ENCODE results near the gene SYCP2.
"Not testable (repeated sequence)": the region's sequence is repeated elsewhere in the genome, so short reads cannot be mapped to it uniquely, and the experiment has no call there.

SYCP2 gene

DNA sequence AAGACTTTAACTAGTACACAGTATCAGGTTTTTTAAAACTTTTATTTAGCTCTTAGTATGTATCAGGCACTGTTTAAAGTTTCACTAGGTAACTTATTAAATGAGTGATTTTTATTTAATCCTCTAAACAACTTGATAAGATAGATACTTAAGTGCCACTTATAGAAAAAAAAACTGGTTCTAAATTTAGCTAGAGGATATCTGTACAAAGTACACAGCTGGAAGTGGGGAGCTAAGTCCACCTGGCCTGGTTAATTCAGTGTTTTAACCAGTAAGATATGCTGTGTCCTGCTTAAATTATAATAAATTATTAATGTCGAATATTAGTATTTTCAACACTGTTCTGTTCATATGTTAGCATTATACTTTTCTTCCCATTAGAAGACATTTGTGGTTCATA, 37.5 kb downstream of the SYCP2 start:
- DNase-seq (ENCODE audit: low spot score): no peak

DNA sequence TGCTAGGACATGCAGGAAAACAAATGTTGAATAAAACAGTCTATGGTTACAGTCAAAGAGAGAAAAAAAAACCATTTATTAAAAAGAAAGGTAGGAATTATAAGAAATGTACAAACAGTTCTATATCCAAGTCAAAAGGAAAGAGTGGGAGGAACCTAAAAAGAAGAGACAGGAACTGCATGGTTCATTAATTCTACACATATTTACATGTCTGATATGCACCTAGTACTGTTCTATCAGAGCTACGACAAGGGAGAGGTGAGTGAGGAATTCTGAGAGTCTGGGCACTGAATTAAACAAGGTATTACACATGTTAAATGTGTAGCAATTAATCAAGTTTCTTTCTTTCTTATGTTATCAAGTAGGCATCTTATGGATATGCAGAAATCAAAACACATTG, 41.9 kb downstream of the SYCP2 start:
- no peak for DNase-seq (ENCODE audit: low spot score)

DNA sequence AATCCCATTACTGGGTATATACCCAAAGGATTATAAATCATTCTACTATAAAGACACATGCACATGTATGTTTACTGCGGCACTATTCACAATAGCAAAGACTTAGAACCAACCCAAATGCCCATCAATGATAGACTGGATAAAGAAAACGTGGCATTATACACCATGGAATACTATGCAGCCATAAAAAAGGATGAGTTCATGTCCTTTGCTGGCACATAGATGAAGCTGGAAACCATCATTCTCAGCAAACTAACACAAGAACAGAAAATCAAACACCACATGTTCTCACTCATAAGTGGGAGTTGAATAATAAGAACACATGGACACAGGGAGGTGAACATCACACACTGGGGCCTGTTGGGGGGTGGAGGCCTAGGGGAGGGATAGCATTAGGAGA, 43.4 kb downstream of the SYCP2 start:
- not testable (repeated sequence) for DNase-seq (ENCODE audit: low spot score)

DNA sequence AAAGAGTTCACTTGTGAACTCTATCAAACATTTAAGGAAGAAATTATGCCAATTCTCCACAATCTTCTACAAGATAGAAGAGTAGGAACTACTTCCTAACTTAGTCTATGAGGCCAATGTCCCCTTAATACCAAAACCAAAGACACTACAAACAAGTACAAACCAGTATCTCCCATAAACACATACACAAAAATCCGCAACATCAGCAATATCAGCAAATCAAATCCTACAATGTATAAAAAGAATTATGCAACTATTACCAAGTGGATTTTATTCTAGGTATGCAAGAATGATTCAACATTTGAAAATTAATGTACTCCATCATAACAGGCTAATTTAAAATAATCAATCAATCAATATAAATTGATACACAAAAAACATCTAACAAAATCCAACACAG, 45.4 kb downstream of the SYCP2 start:
- DNase-seq (ENCODE audit: low spot score): no peak

DNA sequence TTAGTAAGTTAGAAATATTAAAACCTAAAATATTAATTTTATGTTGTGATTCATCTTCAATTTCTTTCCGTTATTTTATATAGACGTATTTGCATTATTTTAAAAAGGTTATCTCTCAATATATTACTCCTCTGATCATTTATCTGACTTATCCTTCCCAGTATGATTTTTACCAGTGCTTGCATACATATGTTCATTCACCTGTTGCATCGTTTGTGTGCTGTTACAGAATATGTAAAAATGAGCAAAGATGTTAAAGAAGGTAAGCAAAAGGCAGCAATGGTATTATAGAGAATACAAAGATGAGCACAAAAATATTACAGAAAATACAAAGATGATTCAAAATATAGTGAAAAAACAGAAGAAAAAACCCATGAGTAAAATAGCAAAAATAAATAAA, 48.9 kb downstream of the SYCP2 start:
- no peak for DNase-seq (ENCODE audit: low spot score)

DNA sequence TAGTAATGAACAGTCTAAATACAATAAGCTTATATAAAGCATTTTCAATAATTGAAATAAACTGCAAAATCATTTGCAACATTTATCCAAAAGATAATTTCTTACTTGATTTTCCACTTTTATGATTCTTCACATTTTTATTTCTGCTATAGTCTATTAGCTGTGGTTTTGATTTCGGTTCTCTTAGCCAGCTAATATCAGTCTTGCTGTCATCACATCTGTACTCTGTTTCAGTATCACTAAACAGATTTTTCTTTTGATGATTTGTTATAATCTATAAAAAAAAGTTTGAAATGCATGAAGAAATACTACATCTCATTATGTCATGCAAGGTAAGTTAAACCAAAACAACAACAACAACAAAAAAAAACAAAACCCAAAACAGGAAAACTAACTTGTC, 53.2 kb downstream of the SYCP2 start:
- DNase-seq (ENCODE audit: low spot score): no peak

DNA sequence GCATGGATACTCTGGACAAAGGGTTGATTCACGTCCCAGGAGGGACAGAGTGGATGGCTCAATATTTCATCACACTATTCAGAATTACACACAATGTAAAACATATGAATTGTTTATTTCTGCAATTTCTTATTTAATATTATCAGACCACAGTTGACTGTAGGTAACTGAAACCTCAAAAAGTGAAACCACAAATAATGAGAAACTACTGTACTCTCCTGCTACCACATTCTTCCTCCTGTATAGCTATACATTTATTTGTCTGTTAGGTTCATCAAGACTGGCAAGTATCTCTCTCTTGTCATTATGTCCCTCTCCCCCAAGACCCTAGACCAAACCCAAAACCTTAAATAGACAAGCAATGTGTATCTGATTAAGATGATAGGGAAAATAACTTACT, 60.0 kb downstream of the SYCP2 start:
- no peak for DNase-seq (ENCODE audit: low spot score)

DNA sequence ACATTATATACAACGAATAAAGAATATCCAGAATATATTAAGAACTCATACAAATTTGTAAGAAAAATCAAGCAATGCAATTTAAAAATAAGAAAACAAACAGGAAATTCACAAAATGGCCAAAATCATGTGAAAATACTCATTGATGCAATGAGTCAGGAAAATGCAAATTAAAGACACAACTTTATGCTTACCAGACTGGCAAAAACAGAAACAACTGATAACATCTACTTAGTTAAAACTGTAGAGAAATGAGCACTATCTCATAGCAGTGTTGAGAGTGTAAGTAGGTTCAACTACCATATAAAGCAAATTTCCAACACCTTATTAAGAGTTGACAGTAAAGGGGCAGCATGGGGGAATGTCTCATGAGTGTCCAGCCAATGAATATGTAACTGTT, 62.3 kb downstream of the SYCP2 start:
- DNase-seq (ENCODE audit: low spot score): no peak

DNA sequence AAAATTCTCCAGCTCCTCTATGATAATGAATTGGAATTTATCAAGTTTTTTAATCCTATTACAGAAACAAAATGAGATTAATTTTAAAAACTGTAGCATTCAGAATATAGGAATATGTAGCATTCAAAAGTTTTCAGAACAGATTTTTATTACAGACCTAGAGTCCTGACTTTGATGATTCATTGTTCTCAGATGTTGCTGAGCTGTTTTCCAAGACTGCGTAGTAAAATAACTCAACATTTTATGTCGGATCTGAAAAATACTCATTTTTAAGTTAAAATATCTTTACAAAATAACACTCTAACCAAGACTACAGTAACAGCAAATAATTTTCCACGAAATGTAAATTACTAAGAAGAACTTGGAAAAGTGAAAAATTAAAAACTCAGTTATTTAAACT, 67.1 kb downstream of the SYCP2 start:
- DNase-seq (ENCODE audit: low spot score): peak; percentile 11

DNA sequence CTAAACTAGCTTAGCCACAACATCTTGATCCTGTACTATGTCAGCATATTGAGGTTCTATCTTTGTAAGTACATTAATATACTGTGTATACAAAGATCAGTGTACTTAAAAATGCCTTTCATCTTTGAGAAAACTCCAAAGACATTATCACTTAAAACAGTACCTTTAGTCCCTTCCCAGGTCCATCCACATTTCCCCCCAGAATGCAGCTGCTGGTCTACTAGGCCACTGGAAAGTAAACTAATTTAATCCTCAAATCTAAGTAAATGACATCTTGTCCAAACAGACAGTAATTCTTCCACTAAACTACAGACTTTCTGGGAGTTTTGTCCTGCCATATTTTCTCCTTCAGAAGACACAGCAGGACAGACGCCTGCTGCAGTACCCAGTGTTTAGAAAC, 68.7 kb downstream of the SYCP2 start:
- no peak for DNase-seq (ENCODE audit: low spot score)

DNA sequence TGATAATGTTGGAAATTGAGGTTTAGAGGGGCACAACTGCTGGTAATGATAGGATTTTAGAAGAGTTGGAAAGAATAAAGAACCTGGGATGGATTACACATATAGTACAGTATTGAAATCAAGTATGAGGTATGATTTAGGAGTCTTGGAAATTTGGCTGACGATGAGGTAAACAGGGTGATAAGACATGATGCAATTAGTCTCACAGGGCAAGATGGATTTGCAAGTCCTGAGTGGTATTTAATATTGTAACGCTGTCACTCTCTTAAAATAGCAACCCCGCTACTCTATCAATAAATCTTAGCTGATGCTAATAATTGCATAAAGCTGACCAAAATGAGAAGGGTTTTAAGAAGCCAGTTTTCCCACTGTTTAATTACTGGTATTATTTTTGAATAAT, 70.4 kb downstream of the SYCP2 start:
- no peak for DNase-seq (ENCODE audit: low spot score)

DNA sequence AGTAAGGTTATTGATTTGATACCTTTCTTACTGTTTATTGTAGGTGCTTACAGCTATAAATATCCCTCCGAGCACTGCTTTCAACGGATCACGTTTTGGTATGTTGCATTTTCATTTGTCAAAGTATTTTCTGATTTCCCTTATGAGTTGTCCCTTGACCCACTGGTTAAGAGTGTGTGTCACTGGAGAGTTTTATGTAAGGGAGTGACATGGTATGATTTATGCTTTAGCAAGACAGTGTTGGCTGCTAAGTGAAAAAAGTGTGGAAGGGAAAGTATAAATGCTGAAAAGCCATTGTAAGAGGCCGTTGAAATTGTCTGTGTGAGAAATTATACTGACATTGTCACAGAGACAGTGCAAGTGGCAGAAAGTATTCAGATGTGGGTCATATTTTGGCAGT, 72.0 kb downstream of the SYCP2 start:
- no peak for DNase-seq (ENCODE audit: low spot score)

DNA sequence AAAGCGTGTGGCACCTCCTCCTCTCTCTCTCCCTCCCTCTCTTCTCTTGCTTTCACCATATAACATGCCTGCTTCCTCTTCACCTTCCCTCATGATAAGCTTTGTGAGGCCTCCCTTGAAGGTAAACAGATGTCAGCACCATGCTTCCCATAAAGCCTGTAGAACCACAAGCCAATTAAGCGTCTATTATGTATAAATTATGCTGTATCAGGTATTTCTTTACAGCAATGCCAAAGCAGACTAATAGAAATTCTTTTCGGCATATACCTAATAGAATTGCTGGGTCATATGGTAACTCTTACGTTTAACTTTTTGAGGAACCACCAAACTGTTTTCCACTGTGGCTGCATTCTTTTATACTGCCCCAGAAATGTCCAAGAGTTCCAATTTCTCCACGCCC, 75.0 kb downstream of the SYCP2 start:
- no peak for DNase-seq (ENCODE audit: low spot score)

DNA sequence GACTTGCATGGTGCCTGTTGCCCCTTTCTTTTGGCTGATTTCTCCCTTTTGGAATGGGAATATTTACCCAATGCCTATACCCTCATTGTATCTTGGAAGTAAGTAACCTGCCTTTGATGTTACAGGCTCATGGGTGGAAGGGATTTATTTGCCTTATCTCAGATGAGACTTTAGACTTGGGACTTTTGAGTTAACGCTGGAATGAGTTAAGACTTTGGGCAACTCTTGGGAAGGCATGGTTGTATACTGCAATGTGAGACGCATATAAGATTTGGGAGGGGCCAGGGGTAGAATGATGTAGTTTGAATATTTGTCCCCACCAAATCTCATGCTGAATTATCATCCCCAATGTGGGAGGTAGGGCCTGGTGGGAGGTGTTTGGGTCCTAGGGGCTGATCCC, 75.5 kb downstream of the SYCP2 start:
- DNase-seq (ENCODE audit: low spot score): no peak

DNA sequence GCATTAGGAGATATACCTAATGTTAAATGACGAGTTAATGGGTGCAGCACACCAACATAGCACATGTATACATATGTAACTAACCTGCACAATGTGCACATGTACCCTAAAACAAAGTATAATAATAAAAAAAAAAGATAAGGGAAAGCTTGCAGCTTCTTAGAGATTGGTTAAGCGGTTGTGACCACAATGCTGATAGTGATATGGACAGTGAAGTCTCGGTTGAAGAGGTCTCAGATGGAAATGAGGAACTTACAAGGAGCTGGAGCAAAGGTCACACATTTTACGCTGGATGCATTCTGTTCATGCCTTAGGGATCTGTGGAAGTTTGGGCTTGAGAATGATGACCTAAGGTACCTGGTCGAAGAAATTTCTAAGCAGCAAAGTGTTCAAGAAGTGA, 76.5 kb downstream of the SYCP2 start:
- DNase-seq (ENCODE audit: low spot score): not testable (repeated sequence)

DNA sequence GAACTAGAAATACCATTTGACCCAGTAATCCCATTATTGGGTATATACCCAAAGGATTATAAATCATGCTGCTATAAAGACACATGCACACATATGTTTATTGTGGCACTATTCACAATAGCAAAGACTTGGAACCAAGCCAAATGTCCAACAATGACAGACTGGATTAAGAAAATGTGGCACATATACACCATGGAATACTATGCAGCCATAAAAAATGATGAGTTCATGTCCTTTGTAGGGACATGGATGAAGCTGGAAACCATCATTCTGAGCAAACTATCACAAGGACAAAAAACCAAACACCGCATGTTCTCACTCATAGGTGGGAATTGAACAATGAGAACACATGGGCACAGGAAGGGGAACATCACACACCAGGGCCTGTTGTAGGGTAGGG, 76.9 kb downstream of the SYCP2 start:
- DNase-seq (ENCODE audit: low spot score): not testable (repeated sequence)

DNA sequence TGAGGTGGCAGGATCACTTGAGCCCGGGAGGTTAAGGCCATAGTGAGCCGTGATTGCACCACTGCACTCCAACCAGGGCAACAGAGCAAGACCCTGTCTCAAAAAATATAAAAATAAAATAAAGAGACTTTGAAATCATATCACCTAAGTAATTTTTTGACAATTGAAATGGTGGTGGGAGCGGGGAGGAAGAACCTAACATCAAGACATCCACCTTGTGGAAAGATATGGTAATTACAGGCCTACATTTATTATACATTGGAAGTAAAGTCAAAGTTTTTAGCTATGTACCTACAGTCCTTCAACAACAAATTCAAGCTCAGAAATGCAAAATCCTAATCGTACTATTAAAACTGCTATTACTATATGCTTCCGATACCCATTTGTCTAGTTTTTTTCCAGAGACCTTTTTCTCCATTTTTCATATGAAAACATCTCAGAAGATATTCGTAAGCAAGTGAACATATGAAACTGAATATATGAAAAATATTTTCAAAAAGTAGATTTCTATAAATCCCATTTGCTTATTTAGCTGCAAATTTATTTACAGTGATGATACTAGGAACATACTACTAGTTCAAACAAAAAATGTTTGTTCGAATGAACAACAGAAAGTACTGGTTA, 83.3 kb downstream of the SYCP2 start:
- peak; percentile 58 for DNase-seq (ENCODE audit: low spot score)

DNA sequence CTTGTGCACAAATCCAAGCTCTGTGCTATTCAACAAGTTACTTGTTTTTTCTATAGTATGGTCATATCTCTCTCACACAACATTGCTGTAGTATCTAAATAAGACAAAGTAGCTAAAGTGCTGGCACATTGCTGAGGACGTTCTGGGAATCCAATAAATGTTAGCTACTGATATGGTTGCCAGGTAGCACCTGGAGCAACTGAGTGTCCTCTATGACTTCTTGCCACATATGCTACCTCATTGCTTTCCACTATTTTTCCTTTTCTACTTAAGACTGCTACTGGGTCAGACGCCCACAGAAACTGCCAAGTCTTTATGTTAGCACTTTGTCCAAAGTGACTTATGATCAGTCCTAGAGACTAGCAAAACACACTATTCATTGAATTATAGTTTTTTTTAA, 85.3 kb downstream of the SYCP2 start:
- DNase-seq (ENCODE audit: low spot score): no peak

DNA sequence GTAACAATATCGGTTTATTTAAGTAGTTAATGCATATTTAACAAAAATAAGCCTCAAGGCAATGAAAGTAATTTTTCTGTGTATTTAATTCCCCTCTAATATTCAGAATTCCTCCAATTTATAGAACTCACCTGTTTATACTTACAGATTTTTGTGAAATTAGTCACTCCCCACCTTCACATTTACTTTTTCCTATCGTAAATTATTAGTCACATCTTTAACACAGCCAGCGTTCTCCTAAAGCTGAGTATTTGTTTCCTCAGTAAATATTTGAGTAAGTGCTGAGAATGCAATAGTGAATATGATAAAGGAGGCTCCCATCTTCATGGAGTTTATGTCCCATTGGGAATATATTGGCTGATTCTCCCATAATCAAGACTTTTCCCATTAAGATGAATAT, 88.0 kb downstream of the SYCP2 start:
- DNase-seq (ENCODE audit: low spot score): no peak

DNA sequence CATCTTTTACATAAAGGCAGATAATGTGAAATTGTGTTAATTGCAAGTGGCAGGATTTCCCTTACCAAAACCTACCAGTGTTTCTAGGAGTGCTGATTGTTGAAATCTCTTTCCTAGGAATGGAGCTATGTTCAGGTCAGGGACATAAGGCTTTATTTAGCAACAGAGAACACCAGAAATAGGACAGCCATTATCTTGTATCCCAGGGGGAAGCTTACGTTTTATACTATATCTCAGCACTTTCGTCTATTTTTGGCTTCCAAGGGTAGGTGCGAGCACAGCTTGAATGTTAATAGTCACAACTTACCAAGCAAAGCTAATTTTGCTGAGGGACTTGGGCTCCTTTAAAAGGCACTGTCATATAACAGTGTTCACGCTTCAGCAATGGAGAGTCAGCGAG, 94.0 kb downstream of the SYCP2 start:
- no peak for DNase-seq (ENCODE audit: low spot score)

DNA sequence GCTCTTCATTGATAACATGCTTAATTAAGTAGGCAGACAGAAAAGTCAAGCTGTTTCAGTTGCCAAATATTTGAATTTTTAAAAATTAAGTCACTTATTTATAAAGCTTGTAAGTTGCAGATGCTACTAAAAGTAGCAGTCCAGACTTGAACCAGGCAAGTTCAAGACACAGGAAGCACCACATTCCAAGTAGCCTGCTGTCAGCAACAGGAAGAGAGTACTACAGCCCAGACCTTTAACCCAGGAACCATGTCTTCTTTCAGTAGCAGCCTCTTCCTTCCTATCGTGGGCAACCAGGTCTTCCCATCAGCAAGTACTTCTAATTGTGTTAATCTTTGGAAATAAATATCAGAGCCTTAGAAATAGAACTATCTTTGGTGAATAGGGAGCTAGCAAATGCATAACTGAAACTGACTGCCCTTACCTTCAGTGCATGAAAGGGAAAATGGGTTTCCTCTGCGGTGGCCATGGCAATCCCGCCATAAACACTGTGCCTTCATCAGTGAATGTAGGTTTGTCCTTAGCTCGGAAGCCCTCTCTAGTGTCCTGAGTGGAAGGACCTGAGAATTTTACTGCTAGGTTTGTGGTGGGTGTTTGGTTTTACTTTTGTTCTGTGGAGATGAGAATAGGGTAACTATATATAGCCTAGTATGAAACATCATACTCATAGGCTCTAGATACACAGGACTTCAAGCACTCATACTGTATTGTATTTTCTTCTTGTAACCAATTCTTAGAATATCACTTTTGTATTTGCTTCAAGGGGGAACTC, 95.6 kb downstream of the SYCP2 start:
- no peak for DNase-seq (ENCODE audit: low spot score)

DNA sequence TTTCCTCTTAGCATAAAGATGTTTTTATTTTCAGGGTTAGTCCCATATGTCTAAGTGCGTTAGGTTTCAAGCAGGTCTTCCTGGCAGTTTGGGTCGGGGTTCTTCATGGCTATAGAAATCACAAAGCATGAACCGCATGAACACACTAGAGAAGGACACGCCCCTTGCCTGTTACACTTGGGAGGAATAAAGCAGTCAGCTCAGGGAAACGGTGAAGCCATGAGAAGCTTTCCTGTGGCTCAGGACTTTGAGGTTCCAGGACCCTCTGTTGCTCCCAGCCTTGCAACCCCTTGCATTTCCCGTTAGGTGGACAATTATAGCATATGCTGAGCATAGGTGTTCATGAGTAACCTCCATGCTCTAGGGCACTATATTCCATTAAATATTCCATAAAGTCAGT, 96.7 kb downstream of the SYCP2 start:
- DNase-seq (ENCODE audit: low spot score): no peak

DNA sequence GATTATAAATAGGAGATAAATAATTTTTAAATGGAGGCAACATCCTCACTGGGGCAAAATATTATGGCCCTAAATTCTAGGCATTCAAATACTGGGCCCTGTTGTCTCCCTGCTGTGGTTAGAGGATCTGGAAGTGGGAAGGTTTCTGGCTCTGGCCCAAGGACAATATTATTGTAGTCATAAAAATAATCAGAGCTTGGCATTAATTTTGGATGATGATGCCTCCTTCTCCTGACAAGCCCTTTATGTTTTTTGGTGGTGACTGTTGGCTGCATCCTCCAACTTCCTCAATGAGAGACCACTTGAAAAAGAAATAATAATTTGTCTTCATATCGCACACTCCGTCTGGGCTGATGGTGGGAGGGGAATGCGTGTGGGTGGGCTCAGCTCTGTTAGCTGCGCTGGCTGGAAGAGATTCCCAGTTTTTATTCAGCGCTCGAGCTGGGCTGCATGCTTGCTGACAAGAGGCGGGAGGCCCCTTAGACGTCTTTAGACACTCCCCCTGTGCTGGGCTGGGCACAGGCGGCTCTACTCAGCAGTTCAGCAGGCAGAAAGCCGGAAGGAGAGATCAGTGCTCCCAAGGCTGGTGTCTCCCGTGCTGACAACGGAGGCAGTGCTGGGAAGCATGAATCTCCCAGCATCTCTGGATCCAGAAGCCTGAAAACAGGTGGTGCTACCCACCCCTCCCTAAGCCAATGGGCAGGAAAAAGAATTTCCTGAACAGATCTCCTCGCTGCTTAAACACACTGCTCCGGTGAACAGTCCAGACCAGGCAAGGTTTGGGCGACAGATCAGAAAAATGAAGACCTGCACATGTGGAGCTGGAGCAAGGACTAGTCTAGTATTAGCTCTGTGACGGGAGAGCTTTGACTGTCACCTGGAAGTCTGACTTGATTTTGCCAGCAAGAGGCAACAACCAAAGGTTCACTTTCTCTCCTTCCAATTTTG, 97.7 kb downstream of the SYCP2 start:
- peak; percentile 62 for DNase-seq (ENCODE audit: low spot score)
